ENCODE results near the gene TBPL2. TPM values are rescaled to one million over a fixed set of nuclear protein-coding genes. Genes with fewer than 3 reads are reported as not detected.
"Not testable (repeated sequence)": the region's sequence is repeated elsewhere in the genome, so short reads cannot be mapped to it uniquely, and the experiment has no call there.

TBPL2 gene
- total RNA-seq, 1 donor, result not detected

DNA sequence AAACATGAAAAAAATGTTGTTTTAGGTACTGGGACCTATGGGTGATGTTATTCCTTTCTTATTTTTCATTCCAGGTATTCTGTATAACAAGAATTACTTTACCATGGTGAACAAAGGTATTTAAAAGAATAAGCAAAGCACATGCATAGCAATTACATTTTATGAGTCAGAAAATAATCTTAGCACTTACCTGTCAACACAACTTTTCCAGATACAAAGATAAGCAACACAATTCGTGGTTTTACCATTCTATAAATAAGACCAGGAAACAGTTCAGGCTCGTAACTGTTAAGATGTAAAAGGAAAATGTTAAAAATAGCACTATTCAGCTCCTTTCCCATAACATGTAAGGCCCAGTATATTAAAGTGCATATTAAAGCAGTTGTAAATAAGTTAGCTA lies 16.4 kb downstream of the TBPL2 start:
- TF ChIP-seq, protein P1, sequence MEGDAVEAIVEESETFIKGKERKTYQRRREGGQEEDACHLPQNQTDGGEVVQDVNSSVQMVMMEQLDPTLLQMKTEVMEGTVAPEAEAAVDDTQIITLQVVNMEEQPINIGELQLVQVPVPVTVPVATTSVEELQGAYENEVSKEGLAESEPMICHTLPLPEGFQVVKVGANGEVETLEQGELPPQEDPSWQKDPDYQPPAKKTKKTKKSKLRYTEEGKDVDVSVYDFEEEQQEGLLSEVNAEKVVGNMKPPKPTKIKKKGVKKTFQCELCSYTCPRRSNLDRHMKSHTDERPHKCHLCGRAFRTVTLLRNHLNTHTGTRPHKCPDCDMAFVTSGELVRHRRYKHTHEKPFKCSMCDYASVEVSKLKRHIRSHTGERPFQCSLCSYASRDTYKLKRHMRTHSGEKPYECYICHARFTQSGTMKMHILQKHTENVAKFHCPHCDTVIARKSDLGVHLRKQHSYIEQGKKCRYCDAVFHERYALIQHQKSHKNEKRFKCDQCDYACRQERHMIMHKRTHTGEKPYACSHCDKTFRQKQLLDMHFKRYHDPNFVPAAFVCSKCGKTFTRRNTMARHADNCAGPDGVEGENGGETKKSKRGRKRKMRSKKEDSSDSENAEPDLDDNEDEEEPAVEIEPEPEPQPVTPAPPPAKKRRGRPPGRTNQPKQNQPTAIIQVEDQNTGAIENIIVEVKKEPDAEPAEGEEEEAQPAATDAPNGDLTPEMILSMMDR (IDR thresholded peaks at IDR 0.05; ENCODE audit: insufficient read depth, low read length), result no peak
- DNase-seq (ENCODE audit: low read depth), result no peak
- H3K4me3 ChIP-seq (ENCODE audit: low read depth, low read length), result no peak overlapping the region

DNA sequence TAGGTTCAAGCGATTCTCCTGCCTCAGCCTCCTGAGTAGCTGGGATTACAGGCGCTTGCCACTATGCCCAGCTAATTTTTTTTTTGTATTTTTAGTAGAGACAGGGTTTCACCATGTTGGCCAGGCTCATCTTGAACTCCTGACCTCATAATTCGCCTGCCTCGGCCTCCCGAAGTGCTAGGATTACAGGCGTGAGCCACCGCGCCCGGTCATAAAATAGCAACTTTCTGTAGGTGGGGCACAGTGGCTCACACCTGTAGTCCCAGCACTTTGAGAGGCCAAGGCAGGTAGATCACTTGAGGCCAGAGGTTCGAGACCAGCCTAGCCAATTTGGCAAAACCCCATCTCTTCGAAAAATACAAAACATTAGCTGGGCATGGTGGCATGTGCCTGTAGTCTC lies 18.1 kb downstream of the TBPL2 start:
- not testable (repeated sequence) for H3K4me3 ChIP-seq (ENCODE audit: low read depth, low read length); DNase-seq (ENCODE audit: low read depth)

DNA sequence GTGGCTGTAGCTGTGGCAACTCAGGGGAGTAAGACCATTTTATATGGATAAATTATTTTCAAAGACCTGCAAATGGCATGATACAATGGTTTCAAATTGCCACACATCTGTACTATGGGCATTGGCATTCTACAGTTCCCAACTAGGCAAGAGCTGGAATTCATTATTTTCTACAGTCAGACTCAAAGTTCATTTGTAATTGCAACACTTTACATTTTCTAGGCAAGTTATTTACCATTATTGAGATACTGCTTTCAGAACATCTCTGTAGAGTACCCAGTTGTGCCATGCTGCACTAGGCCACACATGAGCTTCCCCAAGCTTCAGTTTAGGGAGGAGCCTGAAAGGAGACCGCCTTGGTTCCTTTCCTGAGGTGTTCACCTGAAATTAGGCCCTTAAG lies 20.8 kb downstream of the TBPL2 start:
- no peak overlapping the region for H3K4me3 ChIP-seq (ENCODE audit: low read depth, low read length)
- TF ChIP-seq, protein P1 (IDR thresholded peaks at IDR 0.05; ENCODE audit: insufficient read depth, low read length), result no peak
- DNase-seq (ENCODE audit: low read depth), result no peak

DNA sequence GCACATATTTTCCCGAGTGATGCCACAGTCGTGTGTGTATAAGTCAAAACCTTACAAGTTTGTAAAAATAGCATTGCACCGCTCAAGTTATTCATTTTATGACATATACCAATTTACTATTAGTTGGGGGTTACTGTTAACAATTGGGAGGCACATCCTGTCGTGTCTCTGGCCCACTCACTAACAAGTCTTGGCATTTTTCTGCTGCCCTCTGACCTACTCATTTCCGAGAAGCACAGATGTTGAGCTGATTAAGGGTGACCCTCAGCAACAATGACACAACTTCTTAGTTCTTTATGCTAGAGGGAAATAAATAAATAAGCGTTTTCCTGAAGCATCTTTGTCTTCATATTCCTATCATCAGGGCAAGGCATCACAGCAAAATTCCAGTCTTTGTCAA lies 22.0 kb downstream of the TBPL2 start:
- no peak for DNase-seq (ENCODE audit: low read depth)
- no peak overlapping the region for H3K4me3 ChIP-seq (ENCODE audit: low read depth, low read length)
- TF ChIP-seq, protein P1 (IDR thresholded peaks at IDR 0.05; ENCODE audit: insufficient read depth, low read length), result no peak

DNA sequence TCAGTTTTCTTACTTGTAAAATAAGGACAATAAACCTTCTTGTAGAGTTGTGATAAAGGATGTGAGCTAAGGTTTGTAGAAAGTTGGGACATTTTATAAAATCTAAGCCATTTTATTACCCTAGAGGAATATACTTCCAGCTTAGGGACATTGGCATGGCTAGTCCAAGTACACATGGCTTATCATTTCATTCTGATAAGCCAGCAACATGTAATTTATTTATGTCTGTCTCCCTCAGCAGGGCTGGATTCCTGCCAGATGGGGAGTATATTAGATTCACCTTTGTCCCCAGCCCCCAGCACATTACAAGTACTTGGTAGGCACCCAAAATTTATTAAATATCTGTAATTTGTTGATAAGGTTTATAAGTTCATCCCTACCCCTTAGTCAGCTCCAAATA lies 22.5 kb downstream of the TBPL2 start:
- H3K4me3 ChIP-seq (ENCODE audit: low read depth, low read length), result no peak overlapping the region
- TF ChIP-seq, protein P1 (IDR thresholded peaks at IDR 0.05; ENCODE audit: insufficient read depth, low read length), result no peak
- no peak for DNase-seq (ENCODE audit: low read depth)

DNA sequence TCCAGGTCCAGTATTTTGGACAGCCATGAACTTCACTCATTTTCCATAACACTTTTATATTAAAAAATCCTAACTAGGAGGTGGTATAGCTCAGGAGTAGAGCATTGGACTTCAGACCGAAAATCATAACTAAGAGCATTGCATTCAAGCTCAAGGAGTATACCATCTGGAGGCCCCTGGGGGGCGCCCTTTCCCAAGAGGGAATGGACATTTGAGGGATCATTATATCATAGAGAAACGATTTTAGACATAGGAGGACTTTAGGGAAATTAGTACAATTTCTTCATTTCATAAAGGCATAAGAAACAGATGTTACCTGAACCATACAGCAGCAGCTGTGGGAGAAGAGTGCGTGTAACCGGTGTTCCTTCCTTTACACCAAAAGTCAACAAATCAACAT lies 23.6 kb downstream of the TBPL2 start:
- H3K4me3 ChIP-seq (ENCODE audit: low read depth, low read length), result no peak overlapping the region
- no peak for DNase-seq (ENCODE audit: low read depth)
- TF ChIP-seq, protein P1 (IDR thresholded peaks at IDR 0.05; ENCODE audit: insufficient read depth, low read length), result peak; percentile 45

DNA sequence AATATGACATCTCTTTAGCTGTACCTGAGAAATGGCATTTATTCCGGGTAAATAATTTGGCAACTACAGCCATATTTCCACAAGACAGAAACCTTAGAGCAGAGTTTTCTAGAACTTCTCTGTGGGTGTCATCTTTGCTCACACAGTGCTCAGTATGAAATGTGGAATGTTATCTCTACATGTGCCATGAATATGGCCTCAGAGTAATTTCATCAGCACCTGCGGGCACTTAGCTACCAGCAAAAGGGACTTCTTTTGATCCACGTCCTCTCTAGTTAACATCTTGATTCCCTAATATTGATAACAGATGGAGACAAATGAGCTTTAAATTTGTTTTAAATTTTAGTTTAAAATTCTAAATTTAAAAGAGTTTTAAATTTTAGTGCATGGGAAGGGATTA lies 25.9 kb downstream of the TBPL2 start:
- TF ChIP-seq, protein P1 (IDR thresholded peaks at IDR 0.05; ENCODE audit: insufficient read depth, low read length), result no peak
- no peak overlapping the region for H3K4me3 ChIP-seq (ENCODE audit: low read depth, low read length)
- no peak for DNase-seq (ENCODE audit: low read depth)

All from fibroblast of the aortic adventitia (primary cell).